Measurements from ENCODE around the gene HPCA.

GRCh38 chr1:32881291-32881690 lies 5.0 kb upstream of the HPCA start:
- TF ChIP-seq, protein P1, sequence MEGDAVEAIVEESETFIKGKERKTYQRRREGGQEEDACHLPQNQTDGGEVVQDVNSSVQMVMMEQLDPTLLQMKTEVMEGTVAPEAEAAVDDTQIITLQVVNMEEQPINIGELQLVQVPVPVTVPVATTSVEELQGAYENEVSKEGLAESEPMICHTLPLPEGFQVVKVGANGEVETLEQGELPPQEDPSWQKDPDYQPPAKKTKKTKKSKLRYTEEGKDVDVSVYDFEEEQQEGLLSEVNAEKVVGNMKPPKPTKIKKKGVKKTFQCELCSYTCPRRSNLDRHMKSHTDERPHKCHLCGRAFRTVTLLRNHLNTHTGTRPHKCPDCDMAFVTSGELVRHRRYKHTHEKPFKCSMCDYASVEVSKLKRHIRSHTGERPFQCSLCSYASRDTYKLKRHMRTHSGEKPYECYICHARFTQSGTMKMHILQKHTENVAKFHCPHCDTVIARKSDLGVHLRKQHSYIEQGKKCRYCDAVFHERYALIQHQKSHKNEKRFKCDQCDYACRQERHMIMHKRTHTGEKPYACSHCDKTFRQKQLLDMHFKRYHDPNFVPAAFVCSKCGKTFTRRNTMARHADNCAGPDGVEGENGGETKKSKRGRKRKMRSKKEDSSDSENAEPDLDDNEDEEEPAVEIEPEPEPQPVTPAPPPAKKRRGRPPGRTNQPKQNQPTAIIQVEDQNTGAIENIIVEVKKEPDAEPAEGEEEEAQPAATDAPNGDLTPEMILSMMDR (IDR thresholded peaks at IDR 0.05): no peak
- no peak for TF ChIP-seq POLR2AphosphoS5 (IDR thresholded peaks at IDR 0.05; ENCODE audit: low read depth, low read length)
